IMR-90 (cell line): Measurements from ENCODE around the gene DAB1. TPM values are rescaled to one million over a fixed set of nuclear protein-coding genes. Genes with fewer than 3 reads are reported as not detected.

Experiments
- ATAC-seq: fragments of 200-7000 bp; cut with Tn5 transposase; 2 replicates; pipeline ENCODE4 v1.9.1; 2020; ENCODE audit warnings: low read depth, mild to moderate bottlenecking, moderate library complexity
- BruUV-seq: library from RNA; stranded (reverse); fragments of 400-500 nt; replicated peaks from 2 replicates; lab custom pipeline; 2021; lab: Mats Ljungman, UMichigan
- CTCF ChIA-PET: fragments of 300-600 bp; formaldehyde crosslinking; extraction: SDS; loops from one replicate; lab custom pipeline; 2021; ENCODE audit warnings: antibody characterized with exemption; lab: Yijun Ruan, JAX
- POLR2A ChIA-PET: fragments of 300-600 bp; sonication (Branson Sonifier 250); formaldehyde crosslinking; loops from one replicate; lab custom pipeline; 2022; ENCODE audit warnings: antibody characterized with exemption; ENCODE audit not compliant: unreplicated experiment; lab: Charles Lee
- DNase-seq: peaks from one replicate; pipeline ENCODE4 v3.0.0; 2013
- H2AFZ ChIP-seq: replicated peaks from 2 replicates; pipeline ENCODE3; 2013; ENCODE audit warnings: low read length, mild to moderate bottlenecking; ENCODE audit not compliant: poor library complexity
- H2AK5ac ChIP-seq: 2 replicates; pipeline ENCODE4 v1.6.1; 2013; ENCODE audit warnings: low read depth, low read length, inconsistent platforms
- H2AK9ac ChIP-seq: replicated peaks from 2 replicates; pipeline ENCODE3; 2013; ENCODE audit warnings: mild to moderate bottlenecking, low read depth, low read length, moderate library complexity; ENCODE audit not compliant: poor library complexity
- H2BK120ac ChIP-seq: 2 replicates; pipeline ENCODE4 v1.6.1; 2013; ENCODE audit warnings: low read depth, low read length, inconsistent platforms
- H2BK15ac ChIP-seq: 3 replicates; pipeline ENCODE4 v1.6.1; 2013; ENCODE audit warnings: low read depth, low read length, inconsistent platforms
- H2BK20ac ChIP-seq: 2 replicates; pipeline ENCODE4 v1.6.1; 2013; ENCODE audit warnings: low read depth, mild to moderate bottlenecking, inconsistent platforms, low read length, moderate library complexity
- H2BK5ac ChIP-seq: 2 replicates; pipeline ENCODE4 v1.6.1; 2013; ENCODE audit warnings: mild to moderate bottlenecking, low read depth, low read length, inconsistent platforms; ENCODE audit not compliant: poor library complexity, severe bottlenecking
- H3K14ac ChIP-seq: replicated peaks from 2 replicates; pipeline ENCODE4 v1.6.1; 2013; ENCODE audit warnings: low read depth, low read length, inconsistent platforms
- H3K18ac ChIP-seq: 2 replicates; pipeline ENCODE4 v1.6.1; 2013; ENCODE audit warnings: low read depth, low read length, control low read depth
- H3K23ac ChIP-seq: 2 replicates; pipeline ENCODE4 v1.6.1; 2013; ENCODE audit warnings: low read depth, low read length, inconsistent platforms
- H3K27ac ChIP-seq: 2 replicates; pipeline ENCODE4 v1.5.1; 2013; ENCODE audit warnings: mild to moderate bottlenecking, control low read depth, low read length; ENCODE audit not compliant: insufficient read depth
- H3K27me3 ChIP-seq: 2 replicates; pipeline ENCODE4 v1.6.1; 2013; ENCODE audit warnings: low read length; ENCODE audit not compliant: control insufficient read depth, insufficient read depth
- H3K36me3 ChIP-seq: 2 replicates; pipeline ENCODE4 v1.6.1; 2013; ENCODE audit warnings: low read length, mixed read lengths; ENCODE audit not compliant: control insufficient read depth, insufficient read depth
- H3K4ac ChIP-seq: 2 replicates; pipeline ENCODE4 v1.6.1; 2013; ENCODE audit warnings: low read depth, low read length, inconsistent platforms
- H3K4me1 ChIP-seq: 2 replicates; pipeline ENCODE4 v1.6.1; 2013; ENCODE audit warnings: low read length, mixed read lengths; ENCODE audit not compliant: control insufficient read depth, insufficient read depth
- H3K4me2 ChIP-seq: 2 replicates; pipeline ENCODE4 v1.6.1; 2013; ENCODE audit warnings: low read depth, mild to moderate bottlenecking, control low read depth, low read length, moderate library complexity
- H3K4me3 ChIP-seq: 2 replicates; pipeline ENCODE4 v1.5.1; 2013; ENCODE audit warnings: low read depth, mild to moderate bottlenecking, control low read depth, low read length, moderate library complexity; ENCODE audit not compliant: insufficient read depth
- H3K56ac ChIP-seq: 2 replicates; pipeline ENCODE4 v1.6.1; 2013; ENCODE audit warnings: low read length, inconsistent platforms; ENCODE audit not compliant: insufficient read depth; ENCODE audit errors: extremely low read depth
- H3K79me1 ChIP-seq, 2 experiments: 2 replicates each; pipeline ENCODE4 v1.6.1; 2013; ENCODE audit warnings: low read length in 2 of 2, inconsistent platforms in 1 of 2, low read depth in 1 of 2
- H3K9ac ChIP-seq: 2 replicates; pipeline ENCODE4 v1.6.1; 2013; ENCODE audit warnings: low read depth, low read length, control low read depth
- H3K9me1 ChIP-seq: 2 replicates; pipeline ENCODE4 v1.6.1; 2013; ENCODE audit warnings: low read length, inconsistent platforms; ENCODE audit not compliant: insufficient read depth
- H3K9me3 ChIP-seq: 2 replicates; pipeline ENCODE4 v1.6.1; 2013; ENCODE audit warnings: low read length; ENCODE audit not compliant: control insufficient read depth, insufficient read depth
- H4K20me1 ChIP-seq: 2 replicates; pipeline ENCODE4 v1.6.1; 2013; ENCODE audit warnings: low read length, inconsistent platforms; ENCODE audit not compliant: insufficient read depth
- H4K5ac ChIP-seq: 2 replicates; pipeline ENCODE4 v1.6.1; 2013; ENCODE audit warnings: mild to moderate bottlenecking, low read depth, low read length, control low read depth
- H4K8ac ChIP-seq, 2 experiments: 2 replicates each; pipeline ENCODE4 v1.6.1; 2013; ENCODE audit warnings: low read depth in 2 of 2, low read length in 2 of 2, control low read depth in 1 of 2, inconsistent platforms in 1 of 2
- H4K91ac ChIP-seq: 2 replicates; pipeline ENCODE4 v1.6.1; 2013; ENCODE audit warnings: low read depth, low read length, inconsistent platforms; ENCODE audit not compliant: insufficient read depth
- CEBPB ChIP-seq: IDR thresholded peaks from 2 replicates; pipeline ENCODE4 v1.6.1; 2012; ENCODE audit warnings: low read depth, low read length, improper control_type of control experiment
- CHD1 ChIP-seq: IDR thresholded peaks from 2 replicates; pipeline ENCODE4 v1.6.1; 2012; ENCODE audit warnings: low read depth, low read length, improper control_type of control experiment
- CTCF ChIP-seq: conservative IDR thresholded peaks from 2 replicates; pipeline ENCODE4 v1.5.1; 2012; ENCODE audit warnings: mild to moderate bottlenecking, low read depth, low read length, improper control_type of control experiment
- MXI1 ChIP-seq: IDR thresholded peaks from 2 replicates; pipeline ENCODE4 v1.6.1; 2012; ENCODE audit warnings: low read depth, mild to moderate bottlenecking, low read length, moderate library complexity, borderline replicate concordance
- NFE2L2 ChIP-seq: fragments of 150-350 bp; IDR thresholded peaks from 2 replicates; pipeline ENCODE4 v1.6.1; 2016; ENCODE audit warnings: low read depth, mild to moderate bottlenecking, low read length
- POLR2A ChIP-seq: IDR thresholded peaks from 2 replicates; pipeline ENCODE4 v1.6.1; 2012; ENCODE audit warnings: mild to moderate bottlenecking, low read depth, low read length
- RAD21 ChIP-seq: IDR thresholded peaks from 2 replicates; pipeline ENCODE4 v1.6.1; 2012; ENCODE audit warnings: low read length, improper control_type of control experiment
- WGBS, 2 experiments: methylation state at CpG; one replicate each; pipeline versions ENCODE4 v1.1.5 to v1.1.7; 2013; ENCODE audit warnings: missing lambda C conversion rate in 2 of 2; ENCODE audit not compliant: insufficient read length in 1 of 2; ENCODE audit errors: extremely low coverage in 2 of 2; 5-methylcytosine and 5-hydroxymethylcytosine counted together
- dilution Hi-C: fragments of 300-500 bp; cut with HindIII; formaldehyde crosslinking; loops from one replicate; pipeline ENCODE4 v1.14.3; 2018; ENCODE audit warnings: low sequenced_read_pairs; ENCODE audit not compliant: unreplicated experiment
- in situ Hi-C: fragments of 300-500 bp; cut with MboI; formaldehyde crosslinking; loops from 3 replicates; pipeline ENCODE4 v1.14.3; 2019; ENCODE audit warnings: low sequenced_read_pairs, inconsistent platforms, mixed read lengths
- intact Hi-C: fragments of 100-400 bp; cut with micrococcal nuclease; formaldehyde crosslinking; loops from 2 replicates; pipeline ENCODE4 v1.10.0; 2022
- polyA plus RNA-seq, 3 experiments: library from polyadenylated mRNA; depleted of rRNA; stranded (reverse); fragments of >200 nt; gene quantifications; 2 replicates each; pipeline ENCODE4 v1.2.3, GENCODE V29; 2012; ENCODE audit warnings: low replicate concordance in 1 of 3
- total RNA-seq: library from RNA; depleted of rRNA; stranded (reverse); fragments of >200 nt; gene quantifications from 2 replicates; pipeline ENCODE4 v1.2.3, GENCODE V29; 2012

The DAB1 gene
- total and polyA plus RNA-seq, 2 of the 4 experiments (the other 2 are of a cell fraction), result 0.18 to 0.41 TPM

GRCh38 chr1:57229998-57230397 is 193.9 kb downstream of the DAB1 start:
- H4K5ac ChIP-seq, result no peak overlapping the region
- H3K56ac ChIP-seq, result no peak overlapping the region
- no peak overlapping the region for H2AK9ac ChIP-seq
- H3K4me1 ChIP-seq, result no peaks in the 10 kb centered on the region
- H2AK5ac ChIP-seq, result no peak overlapping the region
- WGBS, 2 experiments, result no CpG with 5 or more reads among the region's 2 CpGs
- intact Hi-C loops, result no loop called here
- no peak overlapping the region for H3K23ac ChIP-seq
- H3K9ac ChIP-seq, result no peak overlapping the region
- H3K36me3 ChIP-seq, result no peaks in the 10 kb centered on the region
- no peak overlapping the region for H3K18ac ChIP-seq
- DNase-seq (no peak), ATAC-seq (no peak)
- no peak overlapping the region for H2BK5ac ChIP-seq
- dilution Hi-C loops, result no loop called here
- H3K14ac ChIP-seq, result no peak overlapping the region
- no peak overlapping the region for H2BK15ac ChIP-seq
- ChIA-PET POLR2A (interaction anchor here (0.7 kb wide), 1 partner anchor 686 kb away, joined by 9 read pairs; no protein-coding TSS in a partner anchor), CTCF (no interaction called here)
- no peaks in the 10 kb centered on the region for H3K9me3 ChIP-seq
- H4K91ac ChIP-seq, result no peak overlapping the region
- TF ChIP-seq MXI1, result no peak
- TF ChIP-seq CEBPB, result no peak
- TF ChIP-seq NFE2L2, result no peak
- TF ChIP-seq POLR2A, result no peak
- no peak for TF ChIP-seq RAD21
- no peak for TF ChIP-seq CTCF
- no peak for TF ChIP-seq CHD1
- H3K27me3 ChIP-seq, result no peaks in the 10 kb centered on the region
- H3K27ac ChIP-seq, result no peak overlapping the region
- no peak overlapping the region for H2BK120ac ChIP-seq
- no peak overlapping the region for H2AFZ ChIP-seq
- H3K9me1 ChIP-seq, result no peaks in the 10 kb centered on the region
- H3K4ac ChIP-seq, result no peak overlapping the region
- H3K4me2 ChIP-seq, result no peak overlapping the region
- no peaks in the 10 kb centered on the region for H4K20me1 ChIP-seq
- H3K4me3 ChIP-seq, result no peak overlapping the region
- no peak overlapping the region for H2BK20ac ChIP-seq
- in situ Hi-C loops, result no loop called here
- no TSS peak for BruUV-seq
- H3K79me1 ChIP-seq, result no peaks in the 10 kb centered on the region
- H4K8ac ChIP-seq, result no peak overlapping the region
